Gastroesophageal sphincter (tissue), 4 donors: ENCODE measurements around the gene RBP3. TPM values are rescaled to one million over a fixed set of nuclear protein-coding genes. Genes with fewer than 3 reads are reported as not detected.

ENCODE experiments used
- ATAC-seq: fragments of 150-250 bp; one replicate; pipeline ENCODE4 v1.9.1; 2016; ENCODE audit warnings: mild to moderate bottlenecking, moderate library complexity
- H3K27ac ChIP-seq, 4 donors: fragments of 200-600 bp; sonication (generic) in 3 of 4; 1 replicate in 3 of 4; 2 replicates in 1 of 4; pipeline ENCODE4 v1.5.1; 2016 to 2019
- H3K27me3 ChIP-seq: fragments of 200-600 bp; sonication (generic); one replicate; pipeline ENCODE4 v1.5.1; 2019
- H3K36me3 ChIP-seq, 2 donors: fragments of 200-600 bp; sonication (generic); one replicate each; pipeline ENCODE4 v1.5.1; 2019; ENCODE audit warnings: control low read depth in 1 of 2
- H3K4me1 ChIP-seq, 3 donors: fragments of 200-600 bp; sonication (generic); 1 replicate in 2 of 3; 2 replicates in 1 of 3; pipeline ENCODE4 v1.5.1; 2016 to 2019; ENCODE audit warnings: control low read depth in 2 of 3
- H3K4me3 ChIP-seq, 2 donors: fragments of 200-600 bp; sonication (generic); one replicate each; pipeline ENCODE4 v1.5.1; 2019; ENCODE audit warnings: mild to moderate bottlenecking in 1 of 2, moderate library complexity in 1 of 2
- H3K9me3 ChIP-seq, 3 donors: fragments of 200-600 bp; sonication (generic); one replicate each; pipeline ENCODE4 v1.5.1; 2017 to 2019; ENCODE audit warnings: control low read depth in 2 of 3
- CTCF ChIP-seq, 4 experiments: fragments of 200-600 bp in 2 of 4; fragments of 450-650 bp in 2 of 4; sonication (generic) in 1 of 4; IDR thresholded peaks; one replicate each; pipeline ENCODE4 v1.5.1; 2017 to 2019; ENCODE audit warnings: antibody characterized with exemption in 4 of 4, mild to moderate bottlenecking in 2 of 4, moderate library complexity in 2 of 4
- EP300 ChIP-seq: sonication (generic); formaldehyde crosslinking; IDR thresholded peaks from one replicate; pipeline ENCODE4 v1.6.1; 2017; ENCODE audit warnings: antibody characterized with exemption, mild to moderate bottlenecking
- POLR2A ChIP-seq, 2 donors: fragments of 450-650 bp; IDR thresholded peaks; one replicate each; pipeline ENCODE4 v1.6.1; 2017; ENCODE audit warnings: antibody characterized with exemption in 2 of 2, mild to moderate bottlenecking in 2 of 2, moderate library complexity in 1 of 2
- POLR2AphosphoS5 ChIP-seq: sonication (generic); formaldehyde crosslinking; IDR thresholded peaks from one replicate; pipeline ENCODE4 v1.6.1; 2017; ENCODE audit warnings: antibody characterized with exemption
- WGBS, 2 donors: methylation state at CpG; one replicate each; pipeline ENCODE4 v1.1.5; 2018; ENCODE audit warnings: low coverage in 1 of 2; 5-methylcytosine and 5-hydroxymethylcytosine counted together
- total RNA-seq, 4 donors: library from RNA; depleted of rRNA; stranded (reverse); fragments of >200 nt; gene quantifications; one replicate each; pipeline ENCODE4 v1.1.0, GENCODE V29; 2016

The RBP3 gene
- total RNA-seq, 4 donors from 2014 or later, result not detected

- Histone ChIP-seq H3K27ac (no peak overlapping the region), H3K4me1 (no peaks in the 10 kb centered on the region), H3K27me3 (no peaks in the 10 kb centered on the region), H3K9me3 (no peaks in the 10 kb centered on the region), H3K36me3 (no peaks in the 10 kb centered on the region), H3K4me3 (no peak overlapping the region)
- WGBS, 2 donors, result no CpG with 5 or more reads among the region's 24 CpGs
- no peak for ATAC-seq
- TF ChIP-seq POLR2A (IDR thresholded peaks at IDR 0.05) (no peak), CTCF (IDR thresholded peaks at IDR 0.05) (no peak), POLR2AphosphoS5 (no peak), EP300 (no peak)
These were observed 20.4 kb downstream of the RBP3 start for GRCh38 chr10:47368431-47369180.

GRCh38 chr10:47369251-47369894 lies 21.2 kb downstream of the RBP3 start:
- ATAC-seq, result no peak

GRCh38 chr10:47370015-47370767 lies 22.0 kb downstream of the RBP3 start:
- no peak for ATAC-seq
- H3K4me3 ChIP-seq, result no peak overlapping the region
- peaks cover 0 to 10% (median 6%) of the 10 kb centered on the region in 3 donors for H3K4me1 ChIP-seq
- no peaks in the 10 kb centered on the region for H3K27me3 ChIP-seq
- no peaks in the 10 kb centered on the region for H3K9me3 ChIP-seq
- TF ChIP-seq EP300 (no peak), POLR2AphosphoS5 (no peak), POLR2A (IDR thresholded peaks at IDR 0.05) (no peak), CTCF (IDR thresholded peaks at IDR 0.05) (no peak)
- H3K27ac ChIP-seq, result no peak overlapping the region
- no peaks in the 10 kb centered on the region for H3K36me3 ChIP-seq
- whole genome bisulfite sequencing, 2 donors, result 93 to 97% methylated on average over 3 to 10 of the region's 11 CpGs

More at GRCh38 chr10:47369251-47369894, 21.2 kb downstream of the RBP3 start:
- peaks cover 0 to 2% (median 0%) of the 10 kb centered on the region in 3 donors for H3K4me1 ChIP-seq
- H3K36me3 ChIP-seq, result no peaks in the 10 kb centered on the region
- no peaks in the 10 kb centered on the region for H3K27me3 ChIP-seq
- no peak overlapping the region for H3K4me3 ChIP-seq
- no peaks in the 10 kb centered on the region for H3K9me3 ChIP-seq
- TF ChIP-seq POLR2A (IDR thresholded peaks at IDR 0.05), result no peak
- WGBS, 2 donors, result 67 to 93% methylated on average over 4 to 7 of the region's 9 CpGs
- H3K27ac ChIP-seq, result no peak overlapping the region

GRCh38 chr10:47370878-47371277 lies 22.7 kb downstream of the RBP3 start:
- H3K4me1 ChIP-seq, result peaks cover 0 to 12% (median 7%) of the 10 kb centered on the region in 3 donors
- H3K4me3 ChIP-seq, result no peak overlapping the region
- 63 to 87% methylated on average over 1 to 6 of the region's 7 CpGs for WGBS, 2 donors
- ATAC-seq, result no peak
- no peak overlapping the region for H3K27ac ChIP-seq
- no peaks in the 10 kb centered on the region for H3K27me3 ChIP-seq
- H3K9me3 ChIP-seq, result no peaks in the 10 kb centered on the region
- no peaks in the 10 kb centered on the region for H3K36me3 ChIP-seq
- TF ChIP-seq POLR2A (IDR thresholded peaks at IDR 0.05) (no peak), CTCF (IDR thresholded peaks at IDR 0.05) (no peak), POLR2AphosphoS5 (no peak), EP300 (no peak)
